K562 treated with DMSO at 1 percent for 12 hours (cell line): ENCODE results near the gene CFLAR. TPM values are rescaled to one million over a fixed set of nuclear protein-coding genes. Genes with fewer than 3 reads are reported as not detected.

ENCODE experiments used
- total RNA-seq: library from RNA; unstranded; fragments of 300-600 nt; gene quantifications from 2 replicates; pipeline ENCODE4 v1.2.3, GENCODE V29; 2022; ENCODE audit not compliant: insufficient read depth

The CFLAR gene
- total RNA-seq, result 11.3 and 36.1 TPM in 2 replicates

DNA sequence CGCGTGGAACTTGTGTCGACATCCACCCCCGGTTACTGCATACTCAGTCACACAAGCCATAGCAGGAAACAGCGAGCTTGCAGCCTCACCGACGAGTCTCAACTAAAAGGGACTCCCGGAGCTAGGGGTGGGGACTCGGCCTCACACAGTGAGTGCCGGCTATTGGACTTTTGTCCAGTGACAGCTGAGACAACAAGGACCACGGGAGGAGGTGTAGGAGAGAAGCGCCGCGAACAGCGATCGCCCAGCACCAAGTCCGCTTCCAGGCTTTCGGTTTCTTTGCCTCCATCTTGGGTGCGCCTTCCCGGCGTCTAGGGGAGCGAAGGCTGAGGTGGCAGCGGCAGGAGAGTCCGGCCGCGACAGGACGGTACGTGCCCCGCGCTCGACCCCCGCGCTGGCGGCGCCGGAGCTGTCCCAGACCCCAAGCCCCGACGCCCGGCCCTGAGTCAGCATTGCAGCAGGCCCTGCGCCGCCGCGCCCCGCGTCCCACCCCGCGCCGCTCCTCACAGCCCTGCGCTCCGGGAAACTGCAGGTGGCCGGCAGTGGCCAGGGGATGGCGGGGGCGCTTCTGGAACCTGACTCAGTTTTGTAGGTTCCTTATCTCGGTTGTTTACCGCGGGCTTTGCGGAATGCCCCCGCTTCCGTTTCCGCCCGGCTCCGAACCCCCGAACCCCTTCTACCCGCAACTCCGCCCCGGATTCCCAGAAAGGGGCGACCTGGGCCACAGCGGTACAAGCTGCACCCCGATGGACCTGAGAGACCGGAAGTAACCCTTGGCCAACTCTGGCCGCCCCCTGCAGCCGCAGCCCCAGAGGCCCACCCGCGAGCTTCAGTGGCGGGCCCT lies at the start of gene CFLAR:
TSS of gene CFLAR (plus strand) at position 50 of the 844 bp plus-strand sequence. CDS start 13,702 bp downstream, outside the sequence.

DNA sequence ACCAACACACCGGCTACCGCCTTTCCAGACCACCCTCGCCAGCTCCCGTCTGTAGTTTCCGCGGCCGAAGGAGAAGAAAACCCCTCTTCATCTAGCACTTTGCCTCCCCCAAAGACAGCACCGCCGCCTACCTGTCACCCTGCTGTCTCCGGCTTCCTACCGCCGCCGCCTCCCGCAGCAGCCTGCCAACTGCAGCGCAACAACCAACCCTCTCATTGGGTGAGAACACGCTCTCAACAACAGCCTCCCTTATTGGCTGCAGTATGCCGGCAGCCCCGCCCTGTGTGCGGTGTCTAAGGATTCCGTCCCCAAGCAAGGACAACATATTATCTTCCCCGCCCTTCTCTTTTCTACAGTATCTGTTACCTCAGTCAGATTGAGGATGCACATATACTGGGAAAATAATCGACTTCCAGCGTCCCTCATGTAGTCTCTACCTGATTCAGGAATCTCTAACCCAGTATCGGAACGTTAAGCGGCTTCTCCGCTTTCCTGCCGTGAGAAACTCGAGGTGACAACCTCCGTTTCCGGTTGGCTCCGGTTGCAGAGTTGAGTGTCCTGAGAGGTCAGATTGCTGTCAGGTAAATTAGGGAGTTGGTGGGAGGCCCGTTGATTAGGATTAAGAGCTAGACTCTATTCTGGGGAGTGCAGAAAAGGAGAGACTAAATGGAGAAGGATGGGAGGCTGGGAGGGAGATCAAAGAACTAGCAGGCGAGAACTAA lies 44.3 kb upstream of the CFLAR start, which contains the start of the genes HYCC2 and NDUFB3:
TSS of gene HYCC2 (minus strand) at position 193 of the 722 bp plus-strand sequence. CDS start 47,662 bp downstream, outside the sequence.
TSS of gene NDUFB3 (plus strand) at position 523 of the 722 bp plus-strand sequence. CDS start 6,882 bp downstream, outside the sequence.

DNA sequence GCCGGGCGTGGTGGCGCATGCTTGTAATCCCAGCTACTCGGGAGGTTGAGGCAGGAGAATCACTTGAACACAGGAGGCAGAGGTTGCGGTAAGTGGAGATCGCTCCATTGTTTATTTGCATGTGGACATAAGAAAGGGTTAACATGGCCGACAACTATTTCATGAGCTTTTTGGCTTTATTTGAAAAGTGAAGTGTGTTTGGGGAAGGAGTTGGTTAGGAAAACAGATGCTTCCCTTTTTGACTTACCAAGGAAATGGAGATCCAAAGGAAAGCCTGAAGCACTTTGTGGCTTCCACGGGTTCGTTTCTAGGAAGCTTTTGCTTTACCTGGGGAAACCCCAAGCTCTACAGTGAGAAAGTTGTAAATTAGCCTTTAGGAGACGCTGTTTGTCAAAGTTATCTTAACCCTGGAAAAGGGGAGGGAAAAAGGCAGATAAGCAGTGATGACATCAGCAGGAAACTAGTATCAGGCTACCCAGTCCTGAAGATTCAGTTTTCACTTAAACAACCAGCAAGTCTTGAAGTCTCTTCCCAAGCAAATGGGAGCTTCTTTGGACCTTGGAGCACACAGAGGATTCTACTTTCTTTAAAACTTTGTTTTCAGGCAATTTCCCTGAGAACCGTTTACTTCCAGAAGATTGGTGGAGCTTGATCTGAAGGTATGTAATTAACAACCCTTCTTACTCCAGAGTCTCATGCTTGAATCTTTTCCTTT lies 66.8 kb downstream of the CFLAR start, which contains the start of gene CASP10:
TSS of gene CASP10 (plus strand) at position 492 of the 715 bp plus-strand sequence. CDS start 2,637 bp downstream, outside the sequence.

Other genes starting within 250 kb of the CFLAR start
- gene PPIL3, start 227.1 kb upstream of the CFLAR start, total RNA-seq, result 21.0 and 22.7 TPM in 2 replicates
- gene NIF3L1, start 226.8 kb upstream of the CFLAR start, total RNA-seq, result 19.3 and 30.2 TPM in 2 replicates
- gene ORC2, start 152.5 kb upstream of the CFLAR start, total RNA-seq, result 4.6 and 8.1 TPM in 2 replicates
- gene HYCC2, start 44.5 kb upstream of the CFLAR start, total RNA-seq, result 0.96 and 4.6 TPM in 2 replicates
- gene NDUFB3, start 44.2 kb upstream of the CFLAR start, total RNA-seq, result 50.2 and 62.5 TPM in 2 replicates
- 5.8 and 10.2 TPM in 2 replicates for gene CASP10, start 67.0 kb downstream of the CFLAR start, total RNA-seq
- 19.7 and 32.3 TPM in 2 replicates for gene CASP8, start 144.4 kb downstream of the CFLAR start, total RNA-seq
- not detected in 2 replicates for gene FLACC1, start 241.2 kb downstream of the CFLAR start, total RNA-seq